GM12873 (cell line): ENCODE data around the gene LSM10.

Experiments
- TF ChIP-seq, protein P1 (sequence below): IDR thresholded peaks from 2 replicates; pipeline ENCODE4 v1.5.1; 2012; ENCODE audit warnings: low read depth, mild to moderate bottlenecking, moderate library complexity, low read length, control low read depth; ENCODE audit not compliant: insufficient read depth; ENCODE audit errors: missing control alignments

The LSM10 gene

GRCh38 chr1:36383240-36383639, 14.5 kb downstream of the LSM10 start:
- TF ChIP-seq, protein P1, sequence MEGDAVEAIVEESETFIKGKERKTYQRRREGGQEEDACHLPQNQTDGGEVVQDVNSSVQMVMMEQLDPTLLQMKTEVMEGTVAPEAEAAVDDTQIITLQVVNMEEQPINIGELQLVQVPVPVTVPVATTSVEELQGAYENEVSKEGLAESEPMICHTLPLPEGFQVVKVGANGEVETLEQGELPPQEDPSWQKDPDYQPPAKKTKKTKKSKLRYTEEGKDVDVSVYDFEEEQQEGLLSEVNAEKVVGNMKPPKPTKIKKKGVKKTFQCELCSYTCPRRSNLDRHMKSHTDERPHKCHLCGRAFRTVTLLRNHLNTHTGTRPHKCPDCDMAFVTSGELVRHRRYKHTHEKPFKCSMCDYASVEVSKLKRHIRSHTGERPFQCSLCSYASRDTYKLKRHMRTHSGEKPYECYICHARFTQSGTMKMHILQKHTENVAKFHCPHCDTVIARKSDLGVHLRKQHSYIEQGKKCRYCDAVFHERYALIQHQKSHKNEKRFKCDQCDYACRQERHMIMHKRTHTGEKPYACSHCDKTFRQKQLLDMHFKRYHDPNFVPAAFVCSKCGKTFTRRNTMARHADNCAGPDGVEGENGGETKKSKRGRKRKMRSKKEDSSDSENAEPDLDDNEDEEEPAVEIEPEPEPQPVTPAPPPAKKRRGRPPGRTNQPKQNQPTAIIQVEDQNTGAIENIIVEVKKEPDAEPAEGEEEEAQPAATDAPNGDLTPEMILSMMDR: no peak

GRCh38 chr1:36382669-36383068, 15.0 kb downstream of the LSM10 start:
- TF ChIP-seq, protein P1: no peak

DNA sequence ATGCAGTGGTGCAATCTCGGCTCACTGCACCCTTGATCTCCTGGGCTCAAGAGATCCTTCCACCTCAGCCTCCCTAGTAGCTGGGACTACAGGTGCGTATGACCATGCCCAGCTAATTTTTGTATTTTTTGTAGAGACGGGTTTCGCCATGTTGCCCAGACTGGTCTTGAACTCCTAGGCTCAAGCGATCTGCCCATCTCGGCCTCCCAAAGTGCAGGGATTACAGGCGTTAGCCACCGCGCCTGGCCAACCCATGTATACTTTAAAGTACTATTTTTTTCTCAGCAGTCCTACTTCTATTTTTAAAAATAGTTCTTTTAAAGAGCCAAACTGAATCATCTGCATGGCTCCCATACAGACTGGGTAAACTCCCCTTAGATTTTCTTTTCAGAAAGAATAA, 15.5 kb downstream of the LSM10 start:
- TF ChIP-seq, protein P1: no peak

- TF ChIP-seq, protein P1: no peak
Observed at GRCh38 chr1:36381405-36381804, 16.3 kb downstream of the LSM10 start.

DNA sequence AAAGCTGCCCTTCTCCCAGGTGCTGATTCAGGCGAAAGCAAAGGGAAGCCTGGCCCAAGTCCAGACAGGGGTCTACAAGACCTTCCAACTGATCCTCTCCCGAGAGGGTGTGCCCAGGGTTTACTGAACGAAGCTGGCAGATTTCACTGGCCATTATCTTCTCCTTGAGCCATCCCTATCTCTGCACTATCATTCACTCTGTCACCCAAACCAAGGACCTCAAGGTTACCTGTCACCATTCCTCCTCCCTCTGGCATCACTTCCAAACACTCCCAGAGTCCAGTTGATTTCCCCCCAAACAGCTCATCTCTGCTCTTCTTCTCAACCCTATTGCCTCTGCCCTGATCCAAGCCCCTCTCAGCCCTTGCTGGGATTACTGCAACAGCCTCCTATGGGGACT, 16.9 kb downstream of the LSM10 start:
- TF ChIP-seq, protein P1: no peak

DNA sequence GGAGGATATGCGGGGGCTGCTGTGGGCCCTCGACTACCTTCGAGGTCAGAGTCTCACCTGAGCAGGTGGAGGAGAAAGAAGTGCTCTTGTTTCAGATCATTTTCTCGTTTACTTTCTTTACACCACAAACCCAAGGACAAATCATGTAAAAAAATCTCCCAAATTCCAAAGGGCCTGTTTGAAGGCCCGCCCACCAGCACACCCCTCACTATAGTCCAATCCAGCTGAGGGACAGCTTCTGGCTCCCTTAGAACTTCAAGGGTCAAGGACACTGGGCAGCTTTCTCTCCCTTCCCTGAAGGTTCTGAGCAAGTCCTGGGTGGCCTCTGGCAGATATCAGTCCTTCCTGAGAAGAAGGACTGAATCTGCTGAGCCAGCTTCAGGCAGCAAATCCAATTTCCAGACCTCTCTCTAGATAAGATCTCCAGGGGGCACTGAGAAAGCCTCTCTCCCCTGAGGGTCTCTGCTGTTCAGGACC, 17.5 kb downstream of the LSM10 start:
- TF ChIP-seq, protein P1: no peak

DNA sequence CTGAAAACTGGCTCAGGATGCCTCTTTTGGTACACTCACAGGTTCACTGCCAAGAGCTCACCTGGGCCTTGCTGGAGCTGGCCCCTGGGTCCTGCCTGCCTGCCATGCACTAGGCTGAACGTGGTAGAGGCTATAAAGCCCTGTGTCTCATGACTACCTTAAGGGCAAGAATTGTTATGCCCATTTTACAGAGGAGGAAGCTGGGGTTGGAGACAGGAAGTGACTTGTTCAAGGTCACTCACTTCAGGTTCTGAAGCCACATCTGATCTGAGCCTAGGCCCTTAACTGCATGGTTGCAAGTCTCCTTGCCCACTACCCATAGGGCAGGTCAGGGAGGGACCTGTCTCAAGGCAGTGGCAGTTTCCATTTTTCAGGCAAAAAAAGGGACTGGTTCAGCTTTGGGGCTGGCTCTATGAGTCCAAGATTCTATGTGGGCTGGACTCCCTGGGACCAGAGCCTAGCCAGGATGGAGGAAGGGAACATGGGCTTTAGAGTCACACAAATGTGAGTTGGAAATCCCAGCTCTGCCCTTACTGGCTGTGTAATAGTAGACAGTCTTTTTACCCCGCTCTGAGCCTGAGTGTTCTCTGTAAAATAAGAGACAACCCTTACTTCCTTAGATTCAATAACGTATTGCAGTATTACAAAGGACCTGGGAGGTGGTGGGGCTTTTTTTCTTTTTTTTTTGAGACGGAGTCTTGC, 19.8 kb downstream of the LSM10 start:
- TF ChIP-seq, protein P1: no peak
